Stimulated activated CD8-positive, alpha-beta memory T cell treated with anti-CD3 and anti-CD28 coated beads, Interleukin-2, amount 100 ng/mL, for 1 hour (primary cell): Measurements from ENCODE around the gene DBNL.

Source experiments
- DNase-seq, 2 donors: peaks; one replicate each; pipeline ENCODE4 v3.0.0-alpha.2; 2020; ENCODE audit warnings: low read depth in 2 of 2

Gene DBNL

DNA sequence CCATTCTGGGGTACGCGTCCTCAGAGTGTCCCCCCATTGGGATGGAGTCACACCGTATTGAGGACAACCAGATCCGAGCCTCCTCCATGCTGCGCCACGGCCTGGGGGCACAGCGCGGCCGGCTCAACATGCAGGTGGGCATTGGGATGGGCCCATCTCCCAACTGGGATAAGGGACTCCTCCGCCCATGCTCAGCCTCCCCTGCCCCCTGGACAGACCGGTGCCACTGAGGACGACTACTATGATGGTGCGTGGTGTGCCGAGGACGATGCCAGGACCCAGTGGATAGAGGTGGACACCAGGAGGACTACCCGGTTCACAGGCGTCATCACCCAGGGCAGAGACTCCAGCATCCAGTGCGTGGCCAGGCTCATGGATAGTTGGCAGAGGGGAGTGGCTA, 65.5 kb downstream of the DBNL start:
- DNase-seq, result no peak

DNA sequence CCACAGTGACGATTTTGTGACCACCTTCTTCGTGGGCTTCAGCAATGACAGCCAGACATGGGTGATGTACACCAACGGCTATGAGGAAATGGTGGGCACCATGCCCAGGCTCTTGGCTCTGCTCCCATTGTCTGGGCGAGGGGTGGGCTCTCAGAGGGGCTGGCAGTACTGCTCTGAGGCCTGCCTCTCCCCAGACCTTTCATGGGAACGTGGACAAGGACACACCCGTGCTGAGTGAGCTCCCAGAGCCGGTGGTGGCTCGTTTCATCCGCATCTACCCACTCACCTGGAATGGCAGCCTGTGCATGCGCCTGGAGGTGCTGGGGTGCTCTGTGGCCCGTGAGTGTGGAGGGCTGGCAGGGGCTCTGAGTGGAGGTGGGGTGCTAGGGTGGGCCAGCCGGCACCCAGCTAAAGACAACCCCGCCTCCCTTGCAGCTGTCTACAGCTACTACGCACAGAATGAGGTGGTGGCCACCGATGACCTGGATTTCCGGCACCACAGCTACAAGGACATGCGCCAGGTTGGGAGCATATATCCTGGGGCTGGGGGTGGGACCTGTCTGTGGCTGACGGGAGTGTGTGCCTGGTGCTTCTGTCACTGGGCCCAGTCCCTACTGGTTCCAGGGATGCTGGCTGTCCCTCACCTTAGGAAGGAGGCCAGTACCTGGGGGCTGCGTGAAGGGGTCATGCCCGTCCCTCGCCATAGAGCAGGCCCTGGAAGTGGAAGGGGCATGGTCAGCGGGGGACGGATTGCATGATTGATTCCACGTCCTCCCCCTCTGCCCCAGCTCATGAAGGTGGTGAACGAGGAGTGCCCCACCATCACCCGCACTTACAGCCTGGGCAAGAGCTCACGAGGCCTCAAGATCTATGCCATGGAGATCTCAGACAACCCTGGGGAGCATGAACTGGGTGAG, 66.5 kb downstream of the DBNL start:
- DNase-seq, result no peak
